GM19099 (cell line): ENCODE data around the gene CHST11.

Experiments used
- POLR2A ChIP-seq: IDR thresholded peaks from 3 replicates; pipeline ENCODE4 v1.6.1; 2011; ENCODE audit warnings: low read depth; ENCODE audit not compliant: insufficient read length; ENCODE audit errors: extremely low read depth

The CHST11 gene

DNA sequence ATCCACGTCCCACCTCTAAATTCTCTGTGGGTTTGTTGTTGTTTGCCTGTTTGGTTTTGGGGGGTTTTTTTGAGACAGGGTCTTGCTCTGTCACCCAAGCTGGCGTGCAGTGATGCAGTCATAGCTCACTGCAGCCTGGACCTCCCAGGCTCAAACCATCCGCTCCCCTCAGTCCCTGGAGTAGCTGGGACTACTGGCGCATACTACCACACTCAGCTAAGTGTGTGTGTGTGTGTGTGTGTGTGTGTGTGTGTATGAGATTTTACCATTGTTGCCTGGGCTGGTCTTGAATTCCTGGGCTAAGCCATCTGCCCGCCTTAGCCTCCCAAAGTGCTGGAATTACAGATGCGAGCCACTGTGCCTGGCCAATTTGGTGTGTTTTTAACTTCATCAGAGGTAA is 265.2 kb downstream of the CHST11 start:
- no peak for TF ChIP-seq POLR2A

DNA sequence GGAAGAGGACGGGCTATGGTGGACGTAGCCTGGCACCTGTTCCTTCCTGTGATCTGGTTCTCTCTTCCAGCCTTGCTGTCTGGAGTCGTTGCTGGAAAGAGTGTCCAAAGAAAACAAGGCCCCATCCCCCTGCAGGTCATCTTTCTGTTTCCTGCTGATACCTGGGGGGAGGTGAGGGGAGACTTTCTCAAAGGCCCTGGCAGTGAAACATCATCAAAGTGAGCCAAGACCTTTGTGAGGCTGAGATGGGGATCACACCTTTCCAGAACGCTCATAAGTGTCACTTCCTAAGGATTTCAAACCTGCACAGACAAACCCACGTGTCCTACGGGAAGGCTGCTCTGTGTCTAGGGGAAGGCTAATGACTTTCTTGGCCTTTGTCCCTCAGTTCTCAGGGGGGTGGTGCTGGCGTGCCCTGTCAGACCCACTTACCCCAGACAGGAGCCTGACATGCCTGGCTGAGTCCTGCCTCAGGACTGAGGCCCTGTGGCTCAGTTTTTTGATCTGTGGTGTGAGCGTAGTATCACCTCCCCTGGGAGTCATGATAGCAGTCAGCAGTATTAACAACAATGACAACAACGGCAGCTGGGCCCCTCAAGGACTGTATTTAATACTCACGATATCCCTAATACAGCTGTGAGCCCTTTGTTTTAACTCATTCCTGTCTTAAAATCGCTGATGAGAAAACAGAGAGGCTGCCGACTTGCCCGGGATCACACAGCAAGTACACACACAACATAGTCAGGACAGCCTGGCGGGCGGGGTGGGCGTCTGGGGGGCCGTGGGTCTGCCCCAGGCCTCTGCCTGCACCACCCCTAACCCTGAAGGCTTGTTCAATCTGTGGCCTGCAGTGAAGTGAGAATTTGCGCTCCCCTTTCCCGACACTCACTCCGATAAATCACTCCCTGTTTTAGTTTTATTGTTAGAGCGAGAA is 266.1 kb downstream of the CHST11 start:
- TF ChIP-seq POLR2A = no peak

DNA sequence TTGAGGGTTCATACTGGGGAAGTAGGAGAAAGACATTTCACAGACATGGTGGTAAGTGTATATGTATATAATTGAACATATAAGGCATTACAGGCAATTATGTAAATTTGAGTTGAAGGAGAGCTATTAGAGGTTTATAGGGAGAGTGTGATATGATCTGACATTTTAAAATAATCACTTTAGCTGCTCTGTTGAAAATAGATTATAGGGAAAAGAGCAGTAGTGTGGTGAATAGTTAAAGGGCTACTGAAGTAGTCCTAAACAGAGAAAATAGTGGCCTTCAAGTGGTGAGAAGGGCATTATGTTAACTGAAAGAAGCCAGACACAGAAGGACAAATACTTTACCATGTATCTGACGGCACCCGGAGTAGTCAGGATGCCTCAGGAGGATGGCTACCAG is 267.1 kb downstream of the CHST11 start:
- TF ChIP-seq POLR2A = no peak

DNA sequence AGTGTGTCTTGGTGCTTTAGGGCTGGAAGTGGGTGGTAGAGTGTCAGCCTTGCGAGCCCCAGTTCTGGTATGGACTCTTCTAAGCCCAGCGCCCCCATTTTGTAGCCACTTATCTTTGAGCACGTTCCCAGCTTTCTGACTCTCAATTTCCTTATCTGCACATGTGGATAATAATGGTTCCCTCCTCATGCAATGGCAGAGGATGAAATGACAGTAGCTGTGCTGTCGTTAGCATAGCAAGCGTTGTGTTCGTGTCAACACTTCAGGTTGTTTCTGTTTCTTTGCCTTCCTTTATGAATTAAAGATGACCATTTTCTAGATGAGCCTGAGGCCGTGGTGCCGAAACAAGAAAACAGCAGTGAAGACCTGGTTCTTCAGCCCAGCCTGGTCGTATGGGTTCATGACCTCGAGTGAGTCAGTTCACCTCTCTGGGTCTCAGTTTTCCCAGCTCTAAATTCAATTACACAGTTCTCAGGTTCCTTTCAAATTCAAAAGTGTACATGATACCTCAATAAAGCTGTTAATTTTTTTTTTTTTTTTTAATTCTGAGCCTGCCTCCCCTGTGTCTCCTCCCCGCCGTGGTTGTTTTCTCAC is 268.3 kb downstream of the CHST11 start:
- no peak for TF ChIP-seq POLR2A

DNA sequence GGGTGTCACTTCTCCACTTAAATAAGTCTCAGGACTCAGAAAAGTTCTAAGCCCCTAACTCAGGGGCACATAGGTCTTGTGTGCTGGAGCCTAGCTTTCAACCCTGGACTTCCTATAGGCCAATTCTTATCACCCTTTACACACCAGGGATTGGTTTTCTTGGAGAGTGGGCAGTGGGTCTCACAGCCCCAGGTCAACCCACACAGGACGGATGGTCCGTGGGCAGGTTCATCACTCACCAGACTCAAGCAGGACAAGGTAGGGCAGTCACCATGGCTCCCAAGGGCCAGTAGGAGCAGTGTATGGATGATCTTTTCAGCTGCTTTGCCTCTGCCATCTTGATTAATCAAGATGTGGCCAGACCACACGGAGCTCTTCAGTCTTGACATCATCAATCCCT is 268.9 kb downstream of the CHST11 start:
- TF ChIP-seq POLR2A = no peak

DNA sequence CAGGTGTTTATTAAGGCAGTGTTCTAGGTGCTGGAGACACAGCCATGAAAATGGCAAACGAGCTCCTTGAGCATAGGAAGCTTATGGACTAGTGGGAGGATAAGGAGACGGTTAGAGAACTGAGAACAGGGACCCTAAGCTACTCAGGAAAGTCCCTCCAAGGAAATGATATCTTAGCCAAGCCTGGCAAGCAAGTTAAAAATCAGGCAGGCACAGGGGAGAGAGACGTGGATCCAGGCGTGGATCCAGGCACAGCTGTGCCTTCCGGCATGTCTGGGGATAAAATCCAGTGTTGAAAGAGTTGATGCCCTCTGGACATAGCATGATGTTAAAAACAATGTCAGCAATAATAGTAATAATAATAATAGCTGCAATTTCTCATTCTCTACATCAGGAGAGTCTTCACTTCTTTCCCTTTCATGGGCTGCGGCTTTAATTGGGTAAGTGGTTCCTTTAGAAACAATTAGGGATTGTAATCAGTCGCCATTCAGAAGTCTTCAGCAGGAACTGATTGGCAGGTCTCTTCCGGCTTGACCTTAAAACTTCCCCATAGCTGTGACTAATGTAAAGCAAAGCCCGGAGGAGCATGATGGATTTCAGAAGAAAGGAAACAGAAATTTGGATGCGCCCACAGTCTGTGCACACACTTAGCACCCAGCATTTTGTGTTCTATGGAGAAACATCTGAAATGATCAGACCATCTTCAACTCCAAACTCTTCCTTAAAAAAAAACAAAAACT is 271.1 kb downstream of the CHST11 start:
- TF ChIP-seq POLR2A = no peak

DNA sequence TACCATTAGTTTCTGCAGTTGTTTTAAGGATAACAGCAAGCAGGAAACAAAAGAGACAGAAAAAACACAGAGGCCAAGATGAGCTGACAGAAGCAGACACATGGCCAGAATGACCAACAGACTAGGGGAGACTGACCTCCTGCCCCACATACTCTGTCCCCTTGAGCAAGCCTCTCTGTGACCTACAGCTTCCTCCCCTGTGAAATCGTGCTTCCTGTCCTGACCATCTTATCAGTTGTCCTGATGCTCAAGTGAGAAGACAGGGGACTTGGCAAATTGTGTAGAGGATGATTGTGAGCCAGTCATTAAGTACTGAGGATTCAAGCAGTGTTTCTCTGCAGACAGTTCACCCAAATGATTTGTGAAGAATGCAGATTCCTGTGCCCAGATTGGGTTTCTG is 272.3 kb downstream of the CHST11 start:
- TF ChIP-seq POLR2A = no peak

DNA sequence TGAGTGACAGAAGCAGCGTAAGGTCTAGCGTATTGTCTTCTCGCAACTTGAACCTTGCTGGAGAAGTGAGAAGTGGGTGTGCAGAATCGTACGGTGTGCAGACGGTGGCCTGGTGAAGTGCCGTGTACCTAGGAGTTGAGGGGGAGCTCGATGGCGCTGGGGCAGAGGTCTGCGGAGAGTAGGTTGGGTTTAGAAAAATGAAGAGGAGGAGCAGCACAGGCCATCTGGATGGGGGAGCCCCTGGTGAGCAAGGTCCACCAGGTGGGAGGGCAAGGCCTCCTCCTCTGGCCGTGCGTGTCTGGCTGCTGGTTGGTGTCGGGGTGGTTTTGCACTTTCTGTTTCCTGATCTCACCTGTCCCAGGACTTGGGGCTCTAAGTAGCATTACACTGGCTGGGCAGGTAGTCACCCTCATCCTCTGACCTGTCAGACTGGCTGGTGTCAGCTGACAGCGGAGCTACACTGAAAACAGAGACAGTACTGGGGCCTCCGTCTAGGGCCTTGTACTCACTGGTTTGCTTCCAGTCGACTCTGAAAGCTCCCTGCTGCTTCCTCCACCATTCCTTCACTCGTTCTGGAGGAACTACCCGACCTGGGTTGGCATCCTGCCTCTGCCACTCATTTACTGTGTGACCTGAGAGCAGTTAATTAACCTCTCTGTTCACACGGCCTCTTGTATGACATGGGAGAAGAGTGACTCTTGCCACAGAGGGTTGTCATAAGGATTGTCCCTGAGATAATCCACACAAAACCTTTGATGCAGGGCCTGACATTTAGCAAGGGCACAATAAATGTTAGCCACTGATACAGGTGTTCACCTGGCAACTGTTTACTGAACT is 273.1 kb downstream of the CHST11 start:
- no peak for TF ChIP-seq POLR2A

DNA sequence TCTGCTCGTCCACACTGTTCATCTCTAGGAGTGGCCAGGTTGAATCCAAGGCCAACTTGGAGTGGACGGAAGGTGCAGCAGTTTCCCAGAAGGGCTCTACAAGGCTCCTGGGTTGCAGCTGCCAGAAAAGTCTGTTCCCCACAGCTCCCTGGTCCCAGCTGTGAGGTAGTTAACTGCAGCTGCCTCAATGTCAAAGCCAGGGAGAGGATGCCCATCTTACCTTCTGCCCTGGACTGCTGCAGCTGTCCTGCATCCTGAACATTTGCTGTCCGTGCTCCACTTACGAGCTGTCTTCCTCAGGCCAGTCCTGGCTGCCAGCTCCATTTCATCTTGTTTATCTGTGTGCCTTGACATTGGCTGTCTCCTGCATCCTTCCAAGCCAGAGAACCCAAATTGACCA is 274.0 kb downstream of the CHST11 start:
- TF ChIP-seq POLR2A = no peak

DNA sequence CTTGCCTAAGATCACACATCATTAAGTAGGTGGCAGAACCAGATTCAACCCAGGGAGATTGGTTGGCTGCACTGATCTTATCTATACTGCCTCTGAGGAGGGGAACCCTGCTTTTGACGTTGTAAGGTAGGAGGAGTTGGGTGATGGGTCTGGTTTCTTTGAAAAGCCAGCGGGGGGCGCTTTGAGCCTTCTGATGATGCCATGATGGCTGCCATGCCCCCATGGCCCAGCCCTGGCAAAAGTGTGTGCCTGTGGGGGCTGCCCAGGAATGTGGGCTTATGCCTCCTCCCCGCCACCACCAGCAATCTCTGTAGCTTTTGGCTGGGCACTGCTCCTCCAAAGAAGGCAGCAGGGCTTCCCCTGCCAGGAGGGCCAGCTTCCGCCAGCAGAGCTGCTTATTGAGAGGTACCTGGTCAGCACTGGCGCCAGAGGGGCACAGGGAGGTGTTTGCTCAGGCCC is 277.0 kb downstream of the CHST11 start:
- no peak for TF ChIP-seq POLR2A

DNA sequence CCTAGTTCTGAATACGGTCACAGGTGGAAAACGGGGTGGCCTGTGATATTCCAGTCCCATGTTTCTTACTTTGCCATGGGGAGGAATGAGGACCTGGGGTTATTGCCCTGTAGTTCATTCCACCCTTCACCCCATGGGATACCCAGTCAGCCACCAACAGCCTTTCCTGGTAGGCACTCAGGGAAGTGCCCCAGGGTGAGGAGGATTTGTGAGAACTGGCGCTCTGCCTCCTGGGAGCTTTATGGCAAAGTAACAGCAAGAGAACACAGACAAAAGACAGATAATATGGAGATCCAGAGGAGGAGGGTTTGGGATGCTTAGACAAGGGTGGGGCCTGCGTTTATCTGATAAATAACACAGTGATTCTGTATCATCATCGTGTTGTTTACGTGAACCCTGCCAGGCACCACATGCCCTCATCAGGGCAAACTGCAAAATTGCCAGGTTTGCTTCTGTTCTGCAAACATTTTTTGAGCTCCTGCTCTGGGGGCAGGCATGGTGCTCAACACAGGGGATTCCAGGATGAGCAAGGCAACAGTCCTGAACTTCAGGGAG is 277.9 kb downstream of the CHST11 start:
- no peak for TF ChIP-seq POLR2A

DNA sequence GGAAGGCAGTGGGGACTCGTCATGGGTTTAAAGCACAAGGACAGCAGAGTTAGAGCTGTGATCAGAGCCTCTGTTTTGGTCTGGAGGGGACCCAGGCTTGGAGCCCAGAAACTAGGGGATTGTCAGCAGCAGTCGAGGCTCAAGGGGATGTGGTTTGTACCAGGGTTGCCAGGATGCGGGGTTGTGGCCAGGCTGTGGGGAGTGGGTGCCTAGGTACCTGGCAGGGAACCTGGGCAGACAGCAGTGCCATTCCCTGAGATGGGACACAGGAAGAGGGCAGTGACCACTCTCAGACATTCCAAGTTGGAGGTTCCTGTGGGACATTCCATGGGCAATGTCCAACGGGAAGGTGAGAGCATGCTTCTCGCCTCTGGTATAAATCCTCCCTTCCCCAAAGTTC is 279.1 kb downstream of the CHST11 start:
- no peak for TF ChIP-seq POLR2A

DNA sequence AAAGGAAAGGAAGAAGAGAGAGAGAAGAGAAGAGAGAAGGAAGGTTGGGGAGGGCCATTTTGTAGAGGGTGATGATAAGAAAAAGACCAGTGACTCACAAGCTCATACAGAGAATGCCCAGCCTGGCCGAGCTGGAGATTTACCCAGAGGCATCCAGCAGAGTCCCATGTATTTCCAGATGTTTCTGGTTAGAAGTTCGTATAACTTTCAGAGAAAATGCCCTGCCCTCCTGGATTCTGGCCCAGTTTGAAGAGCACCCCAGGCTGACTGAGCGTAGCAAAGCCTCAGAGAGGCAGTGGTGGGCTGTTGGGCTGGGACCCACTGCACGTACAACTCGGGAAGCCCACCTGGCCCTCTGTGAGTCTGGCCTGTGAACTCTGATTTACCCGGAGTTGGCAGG is 279.6 kb downstream of the CHST11 start:
- TF ChIP-seq POLR2A = no peak

DNA sequence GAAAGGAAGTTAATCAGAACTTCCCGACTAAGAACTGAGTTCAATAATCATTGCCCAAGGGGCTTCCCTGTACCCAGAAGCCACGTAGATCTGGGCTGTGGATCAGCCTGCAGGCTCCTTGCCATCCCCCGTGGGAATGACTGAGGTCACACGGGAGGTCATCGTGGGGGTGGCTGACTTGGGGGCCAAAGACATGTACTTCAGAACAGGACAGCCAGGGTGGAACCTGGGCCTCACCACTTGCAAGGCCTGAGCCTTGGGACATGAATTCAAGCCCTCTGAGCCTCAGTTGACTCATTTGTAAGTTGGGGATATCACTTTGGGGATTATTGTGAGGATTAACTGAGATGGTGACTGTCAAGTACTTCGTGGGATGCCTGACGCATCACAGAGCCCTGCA is 280.4 kb downstream of the CHST11 start:
- no peak for TF ChIP-seq POLR2A
